Gastroesophageal sphincter (tissue), 4 donors: ENCODE data around the gene RPL13. TPM values are rescaled to one million over a fixed set of nuclear protein-coding genes. Genes with fewer than 3 reads are reported as not detected.
A peak's percentile ranks its signal among the peaks of the same experiment; 100 is the strongest.

Experiments used
- ATAC-seq: fragments of 150-250 bp; one replicate; pipeline ENCODE4 v1.9.1; 2016; ENCODE audit warnings: mild to moderate bottlenecking, moderate library complexity
- H3K27ac ChIP-seq, 4 donors: fragments of 200-600 bp; sonication (generic) in 3 of 4; 1 replicate in 3 of 4; 2 replicates in 1 of 4; pipeline ENCODE4 v1.5.1; 2016 to 2019
- H3K27me3 ChIP-seq: fragments of 200-600 bp; sonication (generic); one replicate; pipeline ENCODE4 v1.5.1; 2019
- H3K36me3 ChIP-seq, 2 donors: fragments of 200-600 bp; sonication (generic); one replicate each; pipeline ENCODE4 v1.5.1; 2019; ENCODE audit warnings: control low read depth in 1 of 2
- H3K4me1 ChIP-seq, 3 donors: fragments of 200-600 bp; sonication (generic); 1 replicate in 2 of 3; 2 replicates in 1 of 3; pipeline ENCODE4 v1.5.1; 2016 to 2019; ENCODE audit warnings: control low read depth in 2 of 3
- H3K4me3 ChIP-seq, 2 donors: fragments of 200-600 bp; sonication (generic); one replicate each; pipeline ENCODE4 v1.5.1; 2019; ENCODE audit warnings: mild to moderate bottlenecking in 1 of 2, moderate library complexity in 1 of 2
- H3K9me3 ChIP-seq, 3 donors: fragments of 200-600 bp; sonication (generic); one replicate each; pipeline ENCODE4 v1.5.1; 2017 to 2019; ENCODE audit warnings: control low read depth in 2 of 3
- EP300 ChIP-seq: sonication (generic); formaldehyde crosslinking; IDR thresholded peaks from one replicate; pipeline ENCODE4 v1.6.1; 2017; ENCODE audit warnings: antibody characterized with exemption, mild to moderate bottlenecking
- POLR2A ChIP-seq, 2 donors: fragments of 450-650 bp; IDR thresholded peaks; one replicate each; pipeline ENCODE4 v1.6.1; 2017; ENCODE audit warnings: antibody characterized with exemption in 2 of 2, mild to moderate bottlenecking in 2 of 2, moderate library complexity in 1 of 2
- POLR2AphosphoS5 ChIP-seq: sonication (generic); formaldehyde crosslinking; IDR thresholded peaks from one replicate; pipeline ENCODE4 v1.6.1; 2017; ENCODE audit warnings: antibody characterized with exemption
- WGBS, 2 donors: methylation state at CpG; one replicate each; pipeline ENCODE4 v1.1.5; 2018; ENCODE audit warnings: low coverage in 1 of 2; 5-methylcytosine and 5-hydroxymethylcytosine counted together
- total RNA-seq, 4 donors: library from RNA; depleted of rRNA; stranded (reverse); fragments of >200 nt; gene quantifications; one replicate each; pipeline ENCODE4 v1.1.0, GENCODE V29; 2016
- TF ChIP-seq, protein P1 (sequence below), 4 experiments: fragments of 200-600 bp in 2 of 4; fragments of 450-650 bp in 2 of 4; sonication (generic) in 1 of 4; IDR thresholded peaks; one replicate each; pipeline ENCODE4 v1.5.1; 2017 to 2019; ENCODE audit warnings: antibody characterized with exemption in 4 of 4, mild to moderate bottlenecking in 2 of 4, moderate library complexity in 2 of 4

RPL13 gene
- total RNA-seq, 4 donors from 2014 or later: 2,888 to 7,342 (median 4,676) TPM

DNA sequence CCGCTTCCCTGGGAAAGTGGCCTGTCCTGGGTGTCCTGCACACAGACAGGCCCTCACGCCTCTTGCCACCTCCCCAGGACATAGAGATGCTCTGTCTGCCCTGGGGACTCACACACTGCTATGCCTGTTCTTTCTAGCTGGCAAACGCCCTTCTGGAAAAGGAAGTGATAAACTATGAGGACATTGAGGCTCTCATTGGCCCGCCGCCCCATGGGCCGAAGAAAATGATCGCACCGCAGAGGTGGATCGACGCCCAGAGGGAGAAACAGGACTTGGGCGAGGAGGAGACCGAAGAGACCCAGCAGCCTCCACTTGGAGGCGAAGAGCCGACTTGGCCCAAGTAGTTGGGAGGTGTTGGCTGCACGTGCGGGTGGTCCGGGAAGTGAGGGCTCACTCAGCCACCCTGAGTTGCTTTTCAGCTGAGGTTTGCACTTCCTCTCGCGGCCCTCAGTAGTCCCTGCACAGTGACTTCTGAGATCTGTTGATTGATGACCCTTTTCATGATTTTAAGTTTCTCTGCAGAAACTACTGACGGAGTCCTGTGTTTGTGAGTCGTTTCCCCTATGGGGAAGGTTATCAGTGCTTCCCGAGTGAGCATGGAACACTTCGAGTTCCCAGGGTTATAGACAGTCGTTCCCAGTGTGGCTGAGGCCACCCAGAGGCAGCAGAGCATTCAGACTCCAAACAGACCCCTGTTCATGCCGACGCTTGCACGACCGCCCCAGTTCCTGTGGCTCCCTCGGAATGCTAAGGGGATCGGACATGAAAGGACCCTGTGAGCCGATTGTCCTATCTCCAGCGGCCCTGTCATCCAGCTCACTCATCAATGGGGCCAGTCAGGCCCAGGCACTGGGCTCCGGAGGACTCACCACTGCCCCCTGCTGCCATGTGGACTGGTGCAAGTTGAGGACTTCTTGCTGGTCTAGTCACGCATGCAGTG, 3.5 kb upstream of the RPL13 start:
- WGBS, 2 donors: 59 to 70% methylated on average over 2 to 22 of the region's 34 CpGs
- Histone ChIP-seq H3K27ac (peak overlapping the region in 2 of 4 donors; percentile 49 to 50), H3K4me3 (no peak overlapping the region), H3K4me1 (peaks cover 0 to 40% (median 12%) of the 10 kb centered on the region in 3 donors), H3K9me3 (no peaks in the 10 kb centered on the region), H3K36me3 (peaks cover 0 to 69% of the 10 kb centered on the region in 2 donors), H3K27me3 (no peaks in the 10 kb centered on the region)
- ATAC-seq: no peak
- TF ChIP-seq, protein P1, sequence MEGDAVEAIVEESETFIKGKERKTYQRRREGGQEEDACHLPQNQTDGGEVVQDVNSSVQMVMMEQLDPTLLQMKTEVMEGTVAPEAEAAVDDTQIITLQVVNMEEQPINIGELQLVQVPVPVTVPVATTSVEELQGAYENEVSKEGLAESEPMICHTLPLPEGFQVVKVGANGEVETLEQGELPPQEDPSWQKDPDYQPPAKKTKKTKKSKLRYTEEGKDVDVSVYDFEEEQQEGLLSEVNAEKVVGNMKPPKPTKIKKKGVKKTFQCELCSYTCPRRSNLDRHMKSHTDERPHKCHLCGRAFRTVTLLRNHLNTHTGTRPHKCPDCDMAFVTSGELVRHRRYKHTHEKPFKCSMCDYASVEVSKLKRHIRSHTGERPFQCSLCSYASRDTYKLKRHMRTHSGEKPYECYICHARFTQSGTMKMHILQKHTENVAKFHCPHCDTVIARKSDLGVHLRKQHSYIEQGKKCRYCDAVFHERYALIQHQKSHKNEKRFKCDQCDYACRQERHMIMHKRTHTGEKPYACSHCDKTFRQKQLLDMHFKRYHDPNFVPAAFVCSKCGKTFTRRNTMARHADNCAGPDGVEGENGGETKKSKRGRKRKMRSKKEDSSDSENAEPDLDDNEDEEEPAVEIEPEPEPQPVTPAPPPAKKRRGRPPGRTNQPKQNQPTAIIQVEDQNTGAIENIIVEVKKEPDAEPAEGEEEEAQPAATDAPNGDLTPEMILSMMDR (IDR thresholded peaks at IDR 0.05): peak in 3 of 4 experiments; percentile 58 to 77 (median 65)
- no peak for TF ChIP-seq EP300

DNA sequence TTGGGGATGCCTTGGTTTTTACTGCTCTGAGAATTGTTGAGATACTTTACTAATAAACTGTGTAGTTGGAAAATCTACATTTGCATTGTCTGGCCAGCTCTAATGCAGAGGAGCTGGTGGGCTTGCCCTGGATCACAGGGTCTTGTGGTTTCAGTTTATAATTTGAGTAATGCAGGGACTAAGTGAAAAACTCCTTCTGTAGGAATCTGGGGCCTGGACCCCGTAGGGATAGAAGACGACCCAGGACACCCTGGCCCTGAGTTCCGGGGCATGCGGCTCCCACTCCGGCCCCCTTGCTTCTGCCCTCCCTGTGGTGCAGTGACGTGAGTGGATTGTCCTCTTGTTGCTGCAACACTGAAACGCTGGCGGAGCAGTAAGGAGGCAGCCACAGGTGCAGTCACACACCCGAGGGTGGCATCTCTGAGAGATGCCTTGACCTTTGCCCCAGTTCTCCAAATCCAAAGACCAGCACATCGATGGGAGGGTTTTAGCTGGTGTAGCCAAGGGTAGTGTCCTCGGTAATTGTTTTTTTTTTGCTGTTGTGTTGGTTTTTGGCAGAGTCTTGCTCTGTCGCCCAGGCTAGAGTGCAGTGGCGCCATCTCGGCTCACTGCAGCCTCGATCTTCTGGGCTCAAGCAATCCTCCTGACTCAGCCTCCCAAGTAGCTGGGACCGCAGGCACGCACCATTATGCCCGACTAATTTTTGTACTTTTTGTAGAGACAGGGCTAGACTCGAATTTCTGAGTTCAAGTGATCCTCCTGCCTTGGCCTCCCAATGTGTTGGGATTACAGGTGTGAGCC, 2.6 kb upstream of the RPL13 start:
- no peak for TF ChIP-seq POLR2AphosphoS5
- no peak for TF ChIP-seq POLR2A (IDR thresholded peaks at IDR 0.05)
- TF ChIP-seq EP300: no peak
- TF ChIP-seq, protein P1 (IDR thresholded peaks at IDR 0.05): no peak
- 82 to 94% methylated on average over 5 to 10 of the region's 19 CpGs for WGBS, 2 donors
- H3K36me3 ChIP-seq: peaks cover 0 to 69% of the 10 kb centered on the region in 2 donors

DNA sequence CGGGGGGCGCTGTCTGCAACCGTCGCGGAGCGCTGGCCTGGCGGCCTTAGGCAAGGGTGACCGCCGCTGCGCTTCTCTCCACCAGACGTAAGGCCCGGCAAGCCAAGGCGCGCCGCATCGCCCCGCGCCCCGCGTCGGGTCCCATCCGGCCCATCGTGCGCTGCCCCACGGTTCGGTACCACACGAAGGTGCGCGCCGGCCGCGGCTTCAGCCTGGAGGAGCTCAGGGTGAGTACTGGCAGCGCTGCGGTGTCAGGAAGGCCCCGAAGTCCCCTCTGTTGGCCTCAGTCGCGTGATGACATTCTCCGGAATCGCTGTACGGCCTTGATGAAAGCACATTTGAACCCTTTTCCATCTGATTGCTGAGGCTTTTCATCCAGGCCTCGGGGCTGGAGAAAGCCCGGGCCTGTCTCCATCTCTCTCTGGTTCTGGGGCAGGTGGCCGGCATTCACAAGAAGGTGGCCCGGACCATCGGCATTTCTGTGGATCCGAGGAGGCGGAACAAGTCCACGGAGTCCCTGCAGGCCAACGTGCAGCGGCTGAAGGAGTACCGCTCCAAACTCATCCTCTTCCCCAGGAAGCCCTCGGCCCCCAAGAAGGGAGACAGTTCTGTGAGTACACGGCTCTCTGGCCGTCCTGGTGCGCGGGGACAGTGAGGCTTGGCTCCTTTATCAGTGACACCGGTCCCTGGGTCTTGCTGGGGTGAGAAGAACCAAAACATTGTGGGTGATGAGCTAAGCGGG, 831 bp downstream of the RPL13 start:
- no peak for ATAC-seq

More for the DNA sequence above, 2.6 kb upstream of the RPL13 start:
- H3K27me3 ChIP-seq: no peaks in the 10 kb centered on the region
- no peak overlapping the region for H3K4me3 ChIP-seq
- no peak for ATAC-seq
- no peaks in the 10 kb centered on the region for H3K9me3 ChIP-seq
- peaks cover 0 to 49% (median 13%) of the 10 kb centered on the region in 3 donors for H3K4me1 ChIP-seq
- H3K27ac ChIP-seq: peak overlapping the region in 2 of 4 donors; percentile 49 to 50

DNA sequence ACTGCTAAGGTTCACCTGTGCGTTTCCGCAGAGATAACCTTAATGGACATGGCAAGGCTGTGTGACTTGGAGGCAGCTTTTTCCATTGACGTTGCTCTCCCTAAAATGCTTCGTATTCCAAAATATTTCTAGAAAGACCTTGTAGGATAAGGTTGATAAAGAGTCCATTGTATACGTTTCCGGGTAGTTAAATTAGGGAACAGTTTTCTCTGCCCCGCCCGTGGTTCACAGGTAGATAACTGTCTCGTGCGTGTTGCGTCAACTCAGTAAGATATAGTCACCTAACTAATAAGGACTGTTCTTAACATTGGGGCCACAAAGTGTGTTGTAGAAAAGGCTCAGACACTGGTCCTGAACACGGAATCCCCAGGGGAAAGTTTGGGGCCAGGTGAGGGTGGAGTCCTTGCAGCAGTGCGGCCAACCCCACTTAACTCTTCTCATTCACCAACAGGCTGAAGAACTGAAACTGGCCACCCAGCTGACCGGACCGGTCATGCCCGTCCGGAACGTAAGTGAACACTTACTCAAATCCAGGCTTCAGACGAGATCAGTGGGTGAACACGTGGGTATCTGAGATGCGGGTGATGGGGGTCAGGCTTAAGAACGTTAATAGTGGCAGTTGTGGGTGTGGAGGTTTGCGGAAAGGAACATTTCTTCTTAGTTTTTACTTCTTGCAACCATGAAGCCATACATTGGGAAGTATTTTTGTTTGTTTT, 1.6 kb downstream of the RPL13 start:
- Histone ChIP-seq H3K4me1 (peaks cover 0 to 80% (median 31%) of the 10 kb centered on the region in 3 donors), H3K4me3 (peak overlapping the region in 1 of 2 donors; percentile 69), H3K27ac (peak overlapping the region in 3 of 4 donors; percentile 94 to 97 (median 96)), H3K27me3 (no peaks in the 10 kb centered on the region), H3K36me3 (peaks cover 0 to 50% of the 10 kb centered on the region in 2 donors), H3K9me3 (no peaks in the 10 kb centered on the region)
- TF ChIP-seq POLR2AphosphoS5 (no peak), EP300 (no peak), POLR2A (IDR thresholded peaks at IDR 0.05) (no peak)
- TF ChIP-seq, protein P1 (IDR thresholded peaks at IDR 0.05): no peak
- ATAC-seq: no peak
- 54 to 65% methylated on average over 9 to 20 of the region's 23 CpGs for WGBS, 2 donors

More for the DNA sequence above, 831 bp downstream of the RPL13 start:
- Histone ChIP-seq H3K27me3 (no peaks in the 10 kb centered on the region), H3K36me3 (peaks cover 0 to 57% of the 10 kb centered on the region in 2 donors), H3K4me3 (peak overlapping the region; percentile 47 to 69), H3K9me3 (no peaks in the 10 kb centered on the region), H3K4me1 (peaks cover 0 to 83% (median 30%) of the 10 kb centered on the region in 3 donors), H3K27ac (peak overlapping the region; percentile 91 to 97 (median 95))
- WGBS, 2 donors: 19% methylated on average over 10 of the region's 58 CpGs; no CpG with 5 or more reads in 1 of the 2 donors
- TF ChIP-seq, protein P1 (IDR thresholded peaks at IDR 0.05): peak in 1 of 4 experiments; percentile 4
- no peak for TF ChIP-seq EP300
